ENCODE measurements around the gene RPTOR.
"Not testable (repeated sequence)": the region's sequence is repeated elsewhere in the genome, so short reads cannot be mapped to it uniquely, and the experiment has no call there.

Gene RPTOR

GRCh38 chr17:80544655-80545498, at the start of gene RPTOR:
Gene RPTOR, plus strand, starts transcription at chr17:80544838. Its CDS starts 792 bp downstream, at chr17:80545630.
- DNase-seq (ENCODE audit: low read depth in 2 of 2) = peak; percentile 72 to 73

GRCh38 chr17:80497726-80498241, 46.9 kb upstream of the RPTOR start:
- DNase-seq (ENCODE audit: low read depth in 2 of 2) = no peak

GRCh38 chr17:80498242-80498919, 46.3 kb upstream of the RPTOR start:
- DNase-seq (ENCODE audit: low read depth in 2 of 2) = no peak

GRCh38 chr17:80498920-80499410, 45.7 kb upstream of the RPTOR start:
- no peak for DNase-seq (ENCODE audit: low read depth in 2 of 2)

- no peak for DNase-seq (ENCODE audit: low read depth in 2 of 2)
Observed at GRCh38 chr17:80499560-80499959, 45.1 kb upstream of the RPTOR start.

GRCh38 chr17:80499961-80500665, 44.5 kb upstream of the RPTOR start:
- DNase-seq (ENCODE audit: low read depth in 2 of 2) = no peak

GRCh38 chr17:80501741-80502577, 42.7 kb upstream of the RPTOR start:
- DNase-seq (ENCODE audit: low read depth in 2 of 2) = no peak

- no peak for DNase-seq (ENCODE audit: low read depth in 2 of 2)
Observed at GRCh38 chr17:80502578-80502877, 42.1 kb upstream of the RPTOR start.

DNA sequence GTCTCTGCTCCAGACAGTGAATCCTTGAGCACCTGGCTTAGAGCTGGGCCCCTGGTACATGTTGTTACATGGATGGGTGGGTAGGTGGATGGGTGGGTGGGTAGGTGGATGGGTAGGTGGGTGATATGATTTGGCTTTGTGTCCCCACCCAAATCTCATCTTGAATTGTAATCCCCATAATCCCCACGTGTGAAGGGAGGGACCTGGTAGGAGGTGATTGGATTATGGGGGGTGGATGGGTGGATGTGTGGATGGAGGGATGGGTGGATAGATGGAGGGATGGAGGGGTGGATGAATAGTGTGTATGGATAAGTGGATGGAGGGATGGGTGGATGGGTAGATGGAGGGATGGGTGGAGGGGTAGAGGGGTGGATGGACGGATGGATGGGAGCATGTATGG, 41.6 kb upstream of the RPTOR start:
- no peak for DNase-seq (ENCODE audit: low read depth in 2 of 2)

- DNase-seq (ENCODE audit: low read depth in 2 of 2) = no peak
Observed at GRCh38 chr17:80503921-80504320, 40.7 kb upstream of the RPTOR start.

DNA sequence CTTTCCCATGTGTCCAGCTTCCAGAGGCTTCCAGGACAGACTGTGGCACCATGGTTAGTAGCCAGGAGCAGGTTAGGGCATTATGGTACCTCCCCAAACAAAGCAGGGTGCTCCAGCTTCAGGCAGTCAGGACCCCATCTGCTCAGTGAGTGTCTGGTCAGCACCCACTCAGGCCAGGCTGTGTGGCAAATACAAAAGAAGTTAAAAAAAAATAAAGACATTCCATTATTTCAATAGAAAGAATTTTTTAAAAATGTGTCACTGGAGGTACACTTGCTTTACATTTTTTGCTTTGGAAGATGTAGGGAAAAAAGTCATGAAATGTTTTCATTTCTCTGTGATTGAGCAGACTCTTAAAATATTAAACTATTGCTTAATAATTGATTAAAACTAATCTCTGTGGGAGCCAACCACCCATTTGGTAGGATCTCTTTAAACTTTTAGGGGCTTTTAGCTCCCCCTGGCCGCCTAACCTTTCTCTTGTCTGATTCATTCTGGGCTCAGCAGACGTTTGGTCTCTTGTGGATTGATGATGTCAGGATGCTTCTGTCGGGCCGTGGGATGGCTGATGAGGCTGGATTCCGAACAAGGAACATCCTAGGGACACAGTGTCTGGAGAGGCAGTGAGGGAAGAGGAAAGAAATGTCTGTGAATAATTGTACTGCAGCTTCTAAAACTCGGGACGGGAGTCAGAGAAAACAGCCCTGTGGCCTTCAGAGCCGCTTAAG, 39.8 kb upstream of the RPTOR start:
- peak in 1 of 2 experiments; percentile 33 for DNase-seq (ENCODE audit: low read depth in 2 of 2)

- DNase-seq (ENCODE audit: low read depth in 2 of 2) = not testable (repeated sequence)
Observed at GRCh38 chr17:80507177-80507576, 37.5 kb upstream of the RPTOR start.

- no peak for DNase-seq (ENCODE audit: low read depth in 2 of 2)
Observed at GRCh38 chr17:80507965-80508364, 36.7 kb upstream of the RPTOR start.

DNA sequence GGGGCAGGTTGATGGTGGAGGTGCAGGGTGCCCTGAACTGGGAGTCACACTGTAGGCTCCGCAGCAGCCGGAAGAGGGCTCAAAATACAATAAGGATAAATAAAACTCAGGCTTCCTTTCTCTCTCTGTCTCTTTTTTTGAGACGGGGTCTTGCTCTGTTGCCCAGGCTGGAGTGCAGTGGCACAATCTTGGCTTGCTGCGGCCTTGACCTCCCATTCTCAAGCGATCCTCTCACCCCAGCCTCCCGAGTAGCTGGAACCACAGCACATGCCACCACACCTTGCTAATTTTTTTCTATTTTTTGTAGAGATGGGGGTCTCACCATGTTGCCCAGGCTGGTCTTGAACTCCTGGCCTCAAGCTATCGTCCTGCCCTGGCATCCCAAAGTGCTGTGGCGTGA, 35.3 kb upstream of the RPTOR start:
- DNase-seq (ENCODE audit: low read depth in 2 of 2) = no peak

DNA sequence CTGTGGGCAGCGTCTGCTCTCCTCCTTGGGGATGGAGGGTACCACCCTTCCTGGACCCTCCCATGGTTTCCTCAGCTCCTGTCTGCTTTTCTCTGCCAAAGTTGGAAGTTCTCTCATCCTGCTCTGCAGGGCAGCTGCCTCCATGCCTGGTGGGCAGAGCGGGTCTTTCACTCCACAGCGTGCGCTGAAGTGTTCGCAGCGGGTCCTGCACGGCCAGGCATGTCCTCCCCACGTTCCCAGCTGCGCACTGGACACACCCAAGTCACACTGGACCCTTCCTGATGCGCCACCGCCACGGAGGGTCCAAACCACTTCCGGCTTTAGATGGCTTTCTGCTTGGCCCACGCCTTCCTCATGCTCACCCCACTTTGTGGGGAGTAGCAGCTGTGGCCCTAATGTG, 34.5 kb upstream of the RPTOR start:
- DNase-seq (ENCODE audit: low read depth in 2 of 2) = no peak

DNA sequence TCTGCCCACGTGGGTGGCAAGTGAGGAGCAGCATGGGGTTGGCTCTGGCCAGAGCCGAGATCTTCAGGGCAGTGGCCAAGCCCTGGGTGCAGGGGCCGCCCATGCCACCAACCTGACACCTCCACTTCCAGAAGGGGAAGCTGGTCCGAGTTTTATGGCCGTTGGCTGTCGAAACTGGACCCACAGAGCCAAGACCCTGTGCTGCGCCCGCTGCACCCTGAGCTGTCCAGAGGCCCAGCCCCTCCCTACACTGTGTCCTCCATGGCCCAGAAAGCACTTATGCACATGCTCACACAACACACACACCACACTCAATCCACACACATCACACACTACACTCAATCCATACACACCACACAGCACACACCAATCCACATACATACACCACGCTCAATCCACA, 33.9 kb upstream of the RPTOR start:
- no peak for DNase-seq (ENCODE audit: low read depth in 2 of 2)

- no peak for DNase-seq (ENCODE audit: low read depth in 2 of 2)
Observed at GRCh38 chr17:80511222-80512180, 33.1 kb upstream of the RPTOR start.

- DNase-seq (ENCODE audit: low read depth in 2 of 2) = no peak
Observed at GRCh38 chr17:80512233-80512632, 32.4 kb upstream of the RPTOR start.

- no peak for DNase-seq (ENCODE audit: low read depth in 2 of 2)
Observed at GRCh38 chr17:80513201-80513600, 31.4 kb upstream of the RPTOR start.

DNA sequence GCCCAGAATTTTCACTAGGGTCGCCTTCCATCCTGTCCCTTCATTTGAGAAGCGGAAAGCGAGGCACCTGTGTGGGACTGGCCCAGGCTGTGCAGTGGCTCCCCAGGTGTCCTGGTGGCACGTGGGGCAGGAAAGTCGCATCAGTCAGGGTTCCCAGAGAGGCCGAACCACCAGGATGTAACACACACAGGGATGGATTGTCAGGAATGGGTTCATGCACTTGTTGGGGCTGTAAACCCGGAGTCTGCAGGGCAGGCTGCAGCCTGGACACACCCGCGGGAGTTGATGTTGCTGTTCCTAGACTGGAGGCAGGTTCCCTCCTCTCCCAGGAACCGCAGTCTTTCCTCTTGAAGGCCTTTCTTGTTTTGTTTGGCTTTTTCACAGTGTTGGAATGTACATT, 30.7 kb upstream of the RPTOR start:
- no peak for DNase-seq (ENCODE audit: low read depth in 2 of 2)

All from fibroblast of skin of left biceps (primary cell).